Activated CD4-positive, alpha-beta T cell treated with anti-CD3 and anti-CD28 coated beads, Interleukin-10, Interleukin-2, amounts not matched to agents 100 ng/mL and 50 ng/mL, durations not matched to agents 16 hours and 8 hours (primary cell): ENCODE results near the gene TMEM272.
"Not testable (repeated sequence)": the region's sequence is repeated elsewhere in the genome, so short reads cannot be mapped to it uniquely, and the experiment has no call there.

Experiments
- DNase-seq: peaks from one replicate; pipeline ENCODE4 v3.0.0-alpha.2; 2020

The TMEM272 gene

DNA sequence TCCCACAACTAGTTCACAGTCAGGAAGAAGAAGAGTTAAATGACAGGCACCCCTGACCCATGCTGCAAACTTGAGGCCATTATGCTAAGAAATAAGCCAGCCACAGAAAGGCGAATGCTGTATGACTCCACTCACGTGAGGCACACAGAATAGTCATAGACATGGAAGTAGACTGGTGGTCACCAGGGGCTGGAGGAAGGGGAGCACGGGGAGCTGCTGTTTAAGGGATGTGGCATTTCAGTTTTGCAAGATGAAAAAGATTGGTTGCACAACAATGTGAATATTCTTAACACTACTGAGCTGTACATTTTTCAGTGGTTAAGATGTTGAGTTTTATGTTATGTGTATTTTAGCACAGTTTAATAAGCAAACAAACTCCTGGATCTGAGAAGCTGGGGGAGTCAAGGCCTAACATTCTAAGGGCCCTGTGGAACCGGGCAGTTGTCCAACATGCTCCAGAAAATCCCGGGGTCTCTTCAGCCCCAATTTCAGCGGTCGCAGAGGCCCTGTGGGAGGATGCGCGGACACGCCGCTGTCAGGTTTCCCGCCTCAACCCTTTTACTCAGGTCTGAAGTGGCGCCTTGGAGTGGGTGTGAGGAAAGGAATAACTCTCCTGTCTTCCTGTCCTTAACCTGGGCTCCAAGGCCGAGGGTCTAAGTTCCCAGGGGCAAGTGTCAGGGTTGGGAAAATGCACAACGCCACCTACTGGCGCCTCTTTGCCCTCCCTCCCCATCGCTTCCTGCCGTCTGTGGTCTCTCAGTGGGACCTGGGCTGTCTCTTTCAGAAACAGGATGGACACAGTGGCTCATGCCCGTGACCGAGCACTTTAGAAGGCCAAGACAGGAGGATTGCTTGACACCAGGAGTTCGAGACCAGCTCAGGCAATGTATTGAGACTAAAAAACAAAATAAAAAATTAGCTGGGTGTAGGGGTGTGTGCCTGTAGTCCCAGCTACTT, 4.4 kb upstream of the TMEM272 start:
- DNase-seq: peak; percentile 41

DNA sequence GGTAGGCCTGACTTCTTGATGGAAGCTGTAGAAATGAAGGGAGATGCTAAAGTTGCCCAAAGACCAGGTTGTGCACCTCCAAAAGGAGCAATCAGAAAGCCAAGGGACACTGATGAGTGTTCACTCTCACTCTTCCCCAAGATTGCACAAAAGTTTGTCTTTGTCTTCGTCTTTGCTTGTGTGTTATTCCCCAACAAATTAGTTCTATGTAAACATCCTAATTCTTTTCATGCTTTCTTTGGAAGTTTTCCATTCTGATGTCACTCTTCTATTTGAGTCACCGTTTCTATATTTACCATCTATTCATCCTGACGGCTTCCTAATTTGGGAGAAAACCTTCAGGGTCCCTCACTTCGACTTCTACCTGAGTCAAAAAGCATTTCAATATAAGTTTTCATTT, 3.7 kb upstream of the TMEM272 start:
- no peak for DNase-seq

DNA sequence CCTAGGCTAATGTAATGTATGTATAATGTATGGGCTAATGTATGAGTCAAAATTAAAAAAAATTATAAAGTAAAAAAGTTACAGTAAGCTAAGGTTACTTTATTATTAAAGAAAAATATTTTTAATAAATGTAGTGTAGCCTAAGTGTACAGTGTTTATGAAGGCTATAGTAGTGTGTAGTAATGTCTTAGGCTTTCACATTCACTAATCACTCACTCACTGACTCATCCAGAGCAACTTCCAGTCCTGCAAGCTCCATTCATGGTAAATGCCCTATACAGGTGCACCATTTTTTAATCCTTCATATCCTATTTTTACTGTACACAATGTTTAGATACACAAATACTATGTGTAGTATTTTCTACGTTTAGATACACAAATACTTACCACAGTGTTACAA, 1.8 kb upstream of the TMEM272 start:
- DNase-seq: peak; percentile 47

DNA sequence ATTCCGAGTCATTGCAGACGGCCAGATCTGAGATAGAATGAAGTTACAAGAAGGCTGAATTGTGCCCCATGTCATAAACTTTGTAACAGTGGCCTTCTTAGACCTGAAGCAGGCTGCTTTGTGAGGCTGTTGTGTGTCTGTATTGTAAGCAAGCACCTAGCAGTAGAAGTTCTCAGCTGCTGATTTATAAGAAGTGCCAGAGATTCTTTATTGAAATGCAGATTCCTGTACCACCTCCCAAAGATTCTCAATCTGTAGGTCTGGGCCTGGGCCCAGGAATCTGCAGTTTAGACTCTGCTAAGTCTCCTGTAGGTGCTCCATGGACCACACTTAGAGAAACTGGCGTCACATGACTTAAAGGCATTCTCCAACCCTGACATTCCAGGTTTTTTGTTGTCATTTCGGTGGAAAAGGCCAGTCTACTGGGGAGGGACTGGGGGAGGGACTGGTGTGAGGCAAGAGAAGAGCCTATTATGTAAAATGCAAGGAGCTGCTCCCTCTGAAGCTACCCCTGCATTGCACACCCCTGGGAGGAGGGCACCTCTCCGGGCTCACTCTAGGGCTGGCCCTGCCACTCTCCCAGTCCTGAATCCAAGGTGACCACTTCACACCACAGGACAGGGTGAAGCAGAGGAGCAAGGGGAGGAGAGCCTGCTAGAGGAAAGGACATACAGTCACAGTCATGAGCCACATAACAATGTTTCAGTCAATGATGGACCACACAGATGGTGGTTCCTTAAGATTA, 769 bp upstream of the TMEM272 start:
- no peak for DNase-seq

DNA sequence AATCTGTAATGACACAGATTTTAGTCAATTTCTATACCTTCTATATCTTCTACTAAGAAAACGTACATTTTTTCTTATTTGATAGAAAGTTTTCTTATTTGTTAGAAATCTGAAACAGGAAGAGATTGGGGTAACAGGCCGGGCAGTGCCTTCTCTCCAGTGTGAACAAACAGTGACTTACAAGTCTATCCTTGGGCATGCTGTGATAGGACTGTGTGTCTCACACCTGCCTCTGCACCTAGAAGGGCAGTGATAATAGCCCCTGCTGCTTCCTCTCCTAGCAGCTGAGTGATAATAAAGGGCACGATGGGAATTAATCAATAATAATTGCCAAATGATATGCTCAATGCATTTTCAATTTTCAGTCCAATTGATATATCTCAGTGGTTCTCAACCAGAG, 1.4 kb downstream of the TMEM272 start:
- DNase-seq: no peak

DNA sequence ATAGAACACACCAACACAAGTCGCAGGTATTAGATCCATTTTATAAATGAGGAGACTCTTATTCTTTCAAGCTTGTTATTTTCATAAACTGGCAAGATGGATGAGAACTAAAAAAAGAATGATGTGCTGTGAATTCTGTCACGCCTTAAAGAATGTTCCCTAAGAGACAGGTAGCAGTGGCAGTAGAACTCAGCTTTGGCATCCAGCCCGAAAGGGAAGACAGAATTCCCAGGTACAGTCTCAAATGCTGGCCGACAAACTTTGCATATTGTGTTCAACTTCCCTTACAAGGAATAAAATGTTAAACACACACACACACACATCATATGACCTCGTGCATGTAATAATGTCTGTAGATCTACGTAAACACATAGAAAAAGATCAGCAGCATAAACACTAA, 3.2 kb downstream of the TMEM272 start:
- DNase-seq: no peak

DNA sequence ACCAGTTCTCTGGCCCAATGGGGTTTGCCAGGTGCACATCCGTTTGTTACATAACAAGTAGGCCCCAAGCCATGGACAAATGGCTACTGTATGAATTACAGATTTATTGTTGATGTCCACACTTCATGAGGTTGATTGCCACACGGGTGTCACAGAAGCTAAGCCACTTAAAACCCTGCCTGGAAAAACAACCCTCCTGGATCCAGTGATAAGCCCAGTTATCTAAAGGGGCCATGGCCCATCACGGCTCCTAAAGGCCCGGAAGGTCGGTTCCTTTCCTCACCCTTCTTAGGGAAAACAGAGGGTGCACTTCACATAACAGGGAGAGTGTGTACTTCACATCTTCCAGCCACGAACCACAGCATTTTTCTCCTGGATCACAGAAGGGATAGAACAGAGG, 4.1 kb downstream of the TMEM272 start:
- no peak for DNase-seq

DNA sequence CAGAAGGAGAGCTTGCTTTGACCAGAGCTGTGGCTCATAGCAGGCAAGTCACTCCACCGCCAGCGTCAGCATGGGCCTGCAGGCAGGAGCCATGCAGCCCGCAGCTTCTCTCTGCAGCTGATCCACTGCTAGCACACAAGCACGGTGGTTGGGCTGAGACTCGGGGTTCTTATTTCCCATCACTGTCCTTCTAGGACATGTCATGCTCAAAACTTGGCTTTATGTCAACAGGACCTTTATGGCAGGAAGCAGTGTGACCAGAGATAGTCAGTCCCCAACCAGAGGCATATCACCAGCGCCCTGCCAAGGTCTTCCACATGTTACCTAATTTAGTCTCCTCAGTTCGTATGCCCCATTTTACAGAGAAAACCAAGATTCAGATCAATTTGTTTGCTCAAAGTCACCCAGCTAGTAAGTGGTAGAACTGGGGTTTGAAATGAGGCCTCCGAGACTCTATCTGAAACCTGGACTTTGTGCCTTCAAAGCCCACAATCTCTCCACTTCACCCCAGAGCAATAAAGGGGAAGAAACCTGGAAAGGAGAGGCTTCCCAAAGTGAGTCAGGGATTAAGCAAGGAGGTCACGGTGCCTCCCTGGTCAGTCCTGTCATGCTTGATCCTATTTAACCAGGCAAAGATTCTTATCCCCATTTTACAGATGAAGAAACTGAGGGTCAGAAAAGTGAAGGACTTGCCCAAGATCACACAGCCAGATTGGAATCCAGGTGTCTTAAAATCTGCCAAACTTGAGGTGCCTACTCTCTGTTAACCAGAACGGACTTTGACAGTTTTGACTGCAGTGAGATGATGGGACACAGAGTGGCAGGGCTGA, 5.1 kb downstream of the TMEM272 start:
- DNase-seq: no peak

DNA sequence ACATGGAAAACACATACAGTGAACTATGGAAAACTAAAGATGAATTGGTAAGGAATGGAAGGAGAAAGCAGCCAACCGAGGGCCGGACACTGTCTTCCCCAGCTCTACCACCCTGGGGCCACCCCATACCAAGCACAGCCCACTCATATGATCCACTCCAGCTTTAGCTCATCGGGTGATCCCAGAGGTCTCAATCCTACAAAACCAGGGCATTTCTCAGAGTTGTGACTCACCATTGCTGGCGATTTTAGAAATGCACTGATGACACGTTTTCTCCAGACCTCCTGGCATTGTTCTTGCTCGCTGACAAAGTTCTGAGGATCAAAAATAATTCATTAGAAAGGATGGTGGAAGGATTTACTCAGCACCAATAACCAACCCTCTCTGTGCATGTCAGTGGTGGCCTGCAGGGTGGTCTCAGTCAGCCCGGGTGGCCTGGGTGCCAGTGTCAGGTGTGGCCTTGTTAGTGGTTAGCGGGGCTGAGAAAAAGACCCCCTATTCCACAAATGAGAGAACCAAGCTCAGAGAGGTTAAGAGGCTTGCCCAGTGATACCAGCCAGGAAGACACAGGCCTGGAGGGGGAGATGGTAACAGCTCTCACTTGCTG, 6.6 kb downstream of the TMEM272 start:
- DNase-seq: no peak

DNA sequence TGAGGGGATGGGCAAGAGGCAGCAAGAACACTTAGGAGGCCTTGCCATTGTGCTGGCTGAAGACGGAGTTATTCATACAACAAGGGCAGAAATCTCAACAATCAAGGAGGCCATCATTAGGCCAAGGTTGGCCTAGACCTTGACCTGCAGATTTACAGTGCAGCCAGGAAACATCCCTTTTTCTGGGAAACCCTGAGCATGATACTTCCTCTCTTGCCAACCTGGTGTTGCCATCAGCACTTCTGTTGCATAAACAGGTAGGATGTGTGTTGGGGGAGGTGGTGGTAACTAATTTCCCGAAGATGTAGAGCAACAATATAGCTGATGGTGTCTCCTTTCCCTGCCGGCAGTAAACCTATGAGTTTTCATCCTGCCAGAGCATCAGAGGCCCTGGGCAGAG, 8.0 kb downstream of the TMEM272 start:
- no peak for DNase-seq

DNA sequence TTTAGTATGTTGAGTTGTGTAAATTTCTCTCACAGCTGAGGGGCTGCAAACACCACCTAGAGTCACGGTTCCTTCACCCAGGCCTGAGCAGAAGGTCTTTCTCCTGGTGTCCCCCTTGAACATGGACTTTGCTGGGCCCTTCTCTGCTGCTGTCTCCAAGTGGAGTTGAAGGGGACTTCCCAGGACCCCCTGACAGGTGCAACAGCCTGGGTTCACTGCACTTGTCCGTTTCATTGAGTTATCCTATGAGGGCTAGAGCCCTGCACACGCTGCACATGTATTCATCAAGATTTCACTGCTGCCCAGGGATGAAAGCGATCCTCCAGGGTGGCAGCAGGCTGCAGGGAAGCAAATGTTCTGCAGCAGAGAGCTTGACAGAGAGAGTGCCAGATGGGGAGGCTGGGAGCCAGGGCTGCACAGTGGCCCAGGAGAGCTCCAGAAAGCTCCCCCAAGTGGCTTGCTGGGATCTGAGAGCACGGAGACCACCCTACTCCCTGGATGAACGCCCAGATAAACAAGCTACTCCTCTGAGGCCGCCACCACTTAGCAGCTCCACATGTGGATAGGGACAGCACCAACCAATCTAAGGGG, 10.3 kb downstream of the TMEM272 start:
- no peak for DNase-seq

DNA sequence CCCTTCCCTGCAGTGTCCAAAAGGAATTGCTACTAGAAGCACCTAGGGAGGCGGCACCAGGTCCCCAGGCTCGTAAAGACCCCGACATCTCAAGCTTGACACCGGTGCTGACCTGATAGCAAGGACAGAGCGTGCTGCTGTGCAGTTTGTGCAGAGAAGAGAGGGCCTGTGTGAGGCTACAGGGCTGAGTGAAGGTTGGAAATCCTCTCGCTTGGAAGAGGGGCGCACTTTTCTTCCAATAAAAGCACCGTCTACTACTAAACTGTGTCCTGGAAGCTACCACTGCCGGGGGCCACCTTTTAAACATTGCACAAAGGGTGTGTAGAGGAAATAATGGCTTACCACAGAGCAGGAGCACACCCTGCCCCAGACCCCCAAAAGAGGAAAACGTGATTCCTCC, 11.0 kb downstream of the TMEM272 start:
- no peak for DNase-seq

DNA sequence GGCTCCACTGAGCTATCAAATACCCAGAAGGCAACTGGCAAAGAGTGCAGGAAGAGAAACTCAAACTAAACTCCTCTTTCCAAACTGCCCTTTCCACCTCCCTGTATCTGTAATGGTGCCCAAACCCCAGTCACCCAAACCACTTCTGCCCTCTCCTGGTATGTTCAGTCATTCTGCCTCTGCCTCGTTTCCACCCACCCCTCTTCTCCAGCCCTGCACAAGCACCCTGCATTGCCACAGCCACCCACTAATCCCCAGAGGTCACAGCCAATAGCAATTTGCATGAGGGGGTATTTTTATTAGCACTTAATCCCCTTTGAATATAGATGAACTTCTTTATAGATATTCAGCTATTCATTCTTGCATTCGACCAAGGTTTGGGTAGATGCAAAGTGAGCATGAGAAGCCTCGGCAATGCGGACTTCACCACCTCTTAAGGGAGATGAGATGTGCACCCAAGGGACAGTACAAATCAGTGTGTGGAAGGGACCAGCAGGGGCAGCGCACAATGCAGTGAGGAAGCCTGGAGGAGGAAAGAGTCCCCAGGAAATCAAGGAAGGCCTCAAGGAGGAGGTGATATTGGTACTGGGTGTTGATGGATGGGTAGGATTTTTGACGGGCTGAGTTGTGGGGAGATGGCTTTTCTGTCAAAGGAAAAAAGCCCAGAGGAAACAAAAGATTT, 12.4 kb downstream of the TMEM272 start:
- peak; percentile 63 for DNase-seq

DNA sequence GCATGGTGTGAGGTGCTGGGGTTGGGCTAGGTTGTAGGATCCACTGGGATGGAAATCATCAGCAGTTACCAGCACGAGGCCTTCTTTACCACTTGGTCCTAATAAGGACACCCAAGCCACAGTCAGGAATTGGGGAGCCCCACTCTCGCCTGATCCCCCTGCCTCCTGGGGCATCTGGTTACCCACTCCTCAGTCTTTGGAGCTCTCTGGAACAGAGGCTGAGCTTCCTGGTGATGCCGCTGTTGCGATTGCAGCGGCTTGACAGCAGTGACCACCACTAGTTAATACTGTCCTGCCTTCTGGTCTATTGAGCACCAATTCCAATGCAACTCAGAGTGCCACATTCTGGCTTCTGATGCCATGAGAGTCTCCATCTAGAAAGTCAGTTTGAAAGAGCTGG, 13.5 kb downstream of the TMEM272 start:
- DNase-seq: no peak

DNA sequence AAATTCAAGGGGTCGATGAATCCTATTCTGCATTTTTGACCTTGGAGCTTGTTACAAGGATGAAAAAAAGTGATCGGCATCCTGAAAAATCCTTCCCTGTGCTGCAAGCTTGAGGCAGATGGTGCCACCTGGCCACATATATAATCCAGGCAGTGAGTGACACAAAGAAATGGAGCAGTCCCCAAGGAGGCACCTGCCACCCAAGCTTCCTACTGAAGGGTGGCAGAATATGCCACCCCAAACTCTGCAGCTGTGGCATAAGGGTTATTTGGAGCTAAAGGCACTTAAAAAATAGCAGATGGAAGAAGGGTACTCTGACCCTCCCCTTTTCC, 15.4 kb downstream of the TMEM272 start:
- DNase-seq: no peak

DNA sequence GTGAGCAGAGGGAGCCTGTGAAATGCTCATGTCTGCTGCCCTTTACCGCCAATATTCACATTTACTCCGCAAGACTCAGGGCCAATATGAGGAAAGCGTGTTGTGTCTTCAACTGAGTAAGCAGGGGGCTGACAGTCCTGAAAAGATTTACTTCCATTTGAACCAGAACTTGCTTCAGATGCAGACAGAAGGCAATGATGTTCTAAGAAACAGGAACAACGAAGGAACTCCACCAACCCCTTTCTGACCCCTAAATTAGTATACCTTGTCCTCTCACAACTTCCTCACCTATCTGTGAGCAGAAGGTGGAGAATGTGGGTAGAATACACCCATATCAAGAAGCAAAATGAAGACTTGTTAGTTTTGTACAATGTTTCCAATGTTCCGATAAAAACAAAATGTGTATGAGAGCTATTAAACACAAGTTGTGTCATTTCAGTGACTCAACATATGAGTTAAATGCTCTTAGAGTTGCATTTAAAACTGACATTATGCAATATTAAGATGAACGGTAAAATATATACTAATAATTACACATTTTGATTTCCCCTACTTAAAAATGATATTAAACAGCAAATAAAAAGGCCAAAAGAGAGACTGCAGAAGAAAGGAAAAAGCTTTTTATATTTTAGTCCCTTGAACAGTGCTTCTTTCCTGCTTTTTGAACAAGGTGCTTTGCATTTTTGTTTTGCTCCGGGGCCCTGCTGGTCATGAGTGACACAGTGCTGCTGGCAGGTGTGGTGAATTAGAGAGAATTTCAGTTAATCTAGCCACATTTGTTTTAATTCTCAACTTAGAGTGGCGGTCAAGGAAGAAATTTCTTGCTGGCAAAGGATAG, 16.0 kb downstream of the TMEM272 start:
- DNase-seq: no peak

DNA sequence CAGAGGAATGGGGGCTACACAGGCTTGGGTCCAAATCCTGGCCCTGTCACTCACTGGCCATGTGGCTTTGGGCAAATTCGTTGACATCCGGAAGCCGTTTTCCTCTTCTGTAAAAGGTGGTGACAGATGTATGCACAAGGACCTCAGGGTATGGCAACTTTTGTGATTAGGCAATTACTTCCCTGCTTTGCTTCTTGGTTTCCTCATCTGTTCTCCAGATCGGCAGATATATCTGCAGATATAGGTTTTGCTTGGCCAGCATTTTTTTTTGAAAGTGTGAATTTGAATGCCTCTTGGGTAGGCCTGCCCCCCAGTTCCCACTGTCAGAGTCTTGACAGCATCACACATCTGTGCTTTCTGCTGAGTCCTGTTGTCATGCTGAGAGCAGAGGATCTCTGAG, 17.7 kb downstream of the TMEM272 start:
- DNase-seq: no peak

DNA sequence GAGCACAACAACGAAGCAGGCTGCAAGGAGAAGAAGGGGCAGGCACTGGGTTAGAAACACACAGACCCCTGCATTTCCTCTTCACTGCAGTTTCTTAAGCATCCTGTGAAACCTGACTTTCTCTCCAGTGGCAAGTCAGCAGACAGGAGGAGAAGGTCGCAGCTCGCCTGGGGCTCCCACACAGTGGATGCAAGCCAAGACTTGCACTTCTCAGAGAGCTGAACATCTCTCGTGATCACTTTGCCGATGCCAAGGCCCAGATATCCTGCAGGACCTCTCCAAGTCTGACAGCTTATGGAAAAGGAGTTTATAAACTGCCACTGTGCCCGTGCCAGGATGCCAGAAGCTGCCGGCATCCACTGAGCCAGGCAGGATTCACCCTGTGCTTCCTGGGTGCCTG, 18.4 kb downstream of the TMEM272 start:
- no peak for DNase-seq

DNA sequence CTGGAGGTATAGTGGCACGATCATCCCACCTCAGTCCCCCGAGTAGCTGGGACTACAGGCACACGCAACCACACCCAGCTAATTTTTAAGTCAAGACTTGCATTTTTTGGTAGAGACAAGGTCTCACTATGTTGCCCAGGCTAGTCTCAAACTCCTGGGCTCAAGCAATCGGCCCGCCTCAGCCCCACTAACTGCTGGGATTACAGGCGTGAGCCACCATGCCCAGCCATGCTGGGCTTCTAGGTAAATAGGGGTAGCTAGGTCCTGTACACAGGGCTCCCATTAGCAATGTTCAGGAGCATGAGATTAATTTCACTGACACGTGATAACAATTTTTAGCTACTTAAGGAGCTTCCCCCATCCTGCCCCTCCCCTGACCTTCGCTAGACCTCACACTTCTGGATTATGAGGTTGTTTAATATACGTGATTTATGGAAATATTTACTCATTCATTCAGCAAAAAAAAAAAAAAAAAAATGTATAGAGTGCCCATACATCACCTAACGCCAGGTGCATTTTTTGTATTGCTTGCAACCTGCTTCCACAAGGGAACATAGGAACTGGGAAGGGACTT, 19.2 kb downstream of the TMEM272 start:
- no peak for DNase-seq

DNA sequence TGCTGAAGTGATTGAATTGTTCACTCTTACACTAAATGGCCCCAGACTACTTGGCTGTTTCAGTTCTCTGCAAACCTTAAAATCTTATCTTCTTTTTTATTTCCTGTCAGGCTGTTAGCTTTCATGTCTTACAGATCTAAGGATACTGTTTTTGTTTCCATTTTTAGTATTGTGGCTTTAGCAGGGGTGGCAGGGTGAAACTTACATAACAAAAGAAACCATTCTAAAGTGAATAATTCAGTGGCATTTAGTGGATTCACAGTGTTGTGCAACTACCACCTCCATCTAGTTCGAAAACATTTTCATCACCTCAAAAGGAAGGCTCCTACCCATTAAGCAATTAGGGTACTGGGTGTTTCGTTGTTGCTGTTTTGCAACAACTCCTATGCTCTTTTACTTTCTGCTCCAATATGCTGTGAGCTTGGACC, 19.8 kb downstream of the TMEM272 start:
- peak; percentile 81 for DNase-seq

DNA sequence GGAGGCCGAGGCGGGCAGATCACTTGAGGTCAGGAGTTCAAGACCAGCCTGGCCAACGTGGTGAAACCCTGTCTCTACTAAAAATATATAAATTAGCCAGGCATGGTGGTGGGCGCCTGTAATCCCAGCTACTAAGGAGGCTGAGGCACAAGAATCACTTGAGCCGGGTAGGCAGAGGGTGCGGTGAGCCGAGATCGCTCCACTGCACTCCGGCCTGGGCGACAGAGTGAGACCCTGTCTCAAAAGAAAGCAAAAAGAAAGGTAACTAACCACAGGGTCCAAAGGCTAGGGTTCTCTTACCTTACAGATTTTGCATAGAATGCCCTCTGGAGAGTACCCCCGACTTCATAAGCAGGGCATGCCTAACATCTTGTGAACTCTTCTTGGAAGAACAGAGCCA, 20.3 kb downstream of the TMEM272 start:
- DNase-seq: not testable (repeated sequence)
